SKM-1 treated with dmso at 0.1 percent for 144 hours (cell line): ENCODE data around the gene SLC24A4.

Source experiments
- DNase-seq: peaks from one replicate; lab custom pipeline; 2025; ENCODE audit not compliant: unreplicated experiment; lab: John Stamatoyannopoulos, UW

Gene SLC24A4

DNA sequence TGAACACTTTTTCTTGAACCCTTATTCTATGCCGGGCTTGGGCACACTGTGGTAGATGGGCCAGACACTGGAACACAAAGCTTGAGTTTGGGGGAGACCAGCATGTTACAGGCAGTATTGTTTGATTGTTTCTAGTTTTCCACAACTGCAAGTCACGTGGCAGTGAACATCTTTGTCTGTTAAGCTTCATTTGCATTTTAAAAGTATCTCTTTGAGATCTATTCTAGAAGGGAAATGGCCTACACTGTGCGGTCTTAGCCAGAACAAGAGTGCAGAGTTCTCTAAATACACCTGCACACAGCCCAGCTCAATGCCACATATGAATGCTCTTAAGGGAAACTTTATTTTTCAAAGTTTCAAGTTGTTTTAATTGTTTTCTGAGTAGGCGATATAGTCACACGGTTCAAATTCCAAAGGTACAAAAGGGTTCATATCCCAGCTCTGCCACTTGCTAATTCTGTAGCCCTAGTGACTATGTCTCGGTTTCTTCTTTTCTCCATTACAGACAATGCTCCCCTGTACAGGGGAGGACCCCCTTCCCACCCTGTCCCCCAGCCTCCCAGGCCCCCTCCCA is 215.5 kb downstream of the SLC24A4 start:
- no peak for DNase-seq

DNA sequence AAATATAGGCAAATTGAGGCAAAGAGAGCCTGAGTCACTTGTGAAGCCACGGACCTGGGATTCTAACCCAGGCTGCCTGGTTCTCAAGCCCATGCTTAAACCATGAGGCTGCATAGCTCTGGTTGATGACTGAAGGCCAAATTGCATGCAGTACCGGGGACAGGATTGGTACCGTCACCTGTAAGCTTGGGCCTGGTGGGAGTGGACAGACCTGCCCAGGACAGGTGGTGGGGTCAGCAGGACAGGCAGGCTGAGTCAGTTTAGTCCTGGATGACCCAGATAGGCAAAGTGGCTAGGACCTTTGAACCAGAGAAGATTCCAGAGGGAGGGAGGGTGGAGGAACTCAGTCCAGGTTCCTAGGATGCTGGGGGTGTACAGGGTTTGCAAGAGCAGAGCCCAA is 216.5 kb downstream of the SLC24A4 start:
- DNase-seq = no peak

DNA sequence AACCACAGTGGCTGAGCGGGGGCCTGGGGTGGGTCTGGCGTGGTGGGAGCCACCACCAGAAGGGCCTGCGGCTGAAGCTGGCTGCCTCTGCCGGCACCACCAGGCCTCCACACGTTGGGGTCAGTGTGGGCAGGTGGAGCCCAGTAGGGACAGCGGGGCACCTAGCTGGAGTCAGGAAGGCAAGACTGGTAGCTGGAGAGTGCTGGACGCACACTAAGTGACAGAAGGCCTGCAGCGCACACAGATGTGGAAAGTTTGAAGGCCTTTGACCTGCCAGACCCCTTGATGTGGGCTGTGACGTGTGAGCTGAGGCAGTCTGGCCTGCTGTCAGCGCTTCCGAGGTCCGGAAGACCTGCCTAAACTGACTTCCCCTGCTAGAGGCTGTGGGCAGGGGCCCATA is 216.9 kb downstream of the SLC24A4 start:
- no peak for DNase-seq

DNA sequence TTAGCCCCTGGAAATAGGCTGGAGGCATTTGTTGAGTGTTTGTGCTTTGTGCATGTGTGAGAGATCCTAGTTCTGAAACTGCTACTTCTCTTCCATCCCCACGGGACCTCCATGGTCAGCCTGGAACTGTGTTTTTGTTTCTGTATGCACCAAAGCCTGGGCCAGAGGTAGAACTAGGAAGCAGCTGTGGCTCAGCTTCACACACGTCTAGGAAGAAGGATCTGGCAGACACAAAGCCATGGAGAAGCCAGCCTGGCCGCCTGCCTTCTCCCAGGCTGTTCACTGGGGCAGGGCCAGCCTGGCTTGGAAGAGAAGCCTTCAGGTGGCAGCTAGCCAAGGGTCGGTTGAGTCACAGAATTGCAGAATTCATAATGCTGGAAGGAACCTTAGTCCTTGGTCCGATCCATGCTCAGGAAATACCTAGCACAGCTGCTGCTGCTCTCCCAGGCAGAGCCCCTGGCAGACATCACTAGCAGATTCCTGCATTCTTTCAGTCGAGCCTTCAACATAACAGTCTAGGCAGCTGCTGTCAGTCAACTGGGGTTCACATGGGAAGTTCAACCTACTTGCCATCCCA is 217.6 kb downstream of the SLC24A4 start:
- no peak for DNase-seq

DNA sequence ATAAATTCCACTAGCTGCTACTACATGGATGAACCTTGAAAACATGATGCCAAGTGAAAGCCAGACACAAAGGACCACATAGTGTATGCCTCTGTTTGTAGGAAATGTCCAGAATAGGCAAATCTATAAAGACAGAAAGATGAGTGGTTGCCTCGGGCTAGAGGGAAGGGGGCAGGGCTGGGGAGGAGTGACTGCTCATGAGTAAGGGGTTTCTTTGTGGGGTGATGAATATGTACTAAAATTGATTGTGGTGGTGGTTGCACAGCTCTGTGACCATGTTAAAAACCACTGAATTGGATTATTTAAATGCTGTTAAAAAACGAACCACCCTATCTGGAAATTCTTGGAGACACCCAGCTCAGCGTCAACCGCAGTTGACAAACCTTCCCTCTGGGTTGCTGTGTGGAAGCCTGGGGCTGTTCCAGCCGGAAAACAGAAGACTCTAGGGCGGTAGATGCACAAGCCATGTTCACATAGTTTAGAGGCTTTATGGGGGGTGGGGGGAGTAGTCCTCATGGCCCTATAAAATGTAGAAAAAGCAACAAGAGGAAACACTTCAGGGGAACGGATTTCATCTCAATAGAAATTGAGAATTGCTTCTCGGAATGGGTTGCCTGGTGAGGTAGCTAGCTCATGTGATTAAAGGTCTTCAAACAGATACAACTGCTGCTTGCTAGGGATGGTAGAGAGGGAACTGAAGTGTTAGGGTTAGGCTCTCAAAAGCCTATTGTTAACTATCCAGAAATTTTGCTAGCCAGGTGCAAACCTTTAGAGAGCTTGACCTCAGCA is 220.0 kb downstream of the SLC24A4 start:
- DNase-seq = no peak

DNA sequence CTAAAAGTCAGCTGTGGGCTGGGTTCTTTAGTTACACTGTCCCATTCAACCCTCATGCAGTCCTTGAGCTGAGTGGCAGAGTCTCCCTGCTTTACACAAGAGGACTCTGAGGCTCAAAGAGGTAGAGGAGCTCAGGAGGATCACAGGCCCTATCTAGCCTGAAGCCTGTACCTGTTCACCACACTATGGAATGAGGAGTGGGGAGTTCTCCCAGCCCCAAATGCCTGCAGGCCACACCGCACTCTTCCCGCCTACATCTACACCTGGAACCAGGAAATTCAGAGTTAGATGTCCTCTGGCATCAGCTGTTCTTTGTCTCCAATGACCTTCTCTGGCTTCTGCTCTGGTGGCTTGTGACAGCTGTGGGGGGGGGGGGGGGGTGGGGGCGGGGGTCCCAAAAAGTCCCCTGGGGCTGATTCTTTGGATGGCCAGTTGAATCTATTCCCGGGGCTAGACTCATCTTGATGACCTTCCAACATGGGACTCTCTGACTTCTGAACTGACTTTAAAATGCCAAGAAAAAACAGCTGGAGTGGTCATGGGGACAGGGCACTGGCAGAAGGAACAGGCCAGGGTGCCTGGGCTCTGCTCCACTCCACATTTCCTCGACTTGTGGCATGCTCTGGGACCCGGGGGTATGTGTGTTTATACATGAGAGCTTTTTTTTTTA is 221.2 kb downstream of the SLC24A4 start:
- DNase-seq = no peak

DNA sequence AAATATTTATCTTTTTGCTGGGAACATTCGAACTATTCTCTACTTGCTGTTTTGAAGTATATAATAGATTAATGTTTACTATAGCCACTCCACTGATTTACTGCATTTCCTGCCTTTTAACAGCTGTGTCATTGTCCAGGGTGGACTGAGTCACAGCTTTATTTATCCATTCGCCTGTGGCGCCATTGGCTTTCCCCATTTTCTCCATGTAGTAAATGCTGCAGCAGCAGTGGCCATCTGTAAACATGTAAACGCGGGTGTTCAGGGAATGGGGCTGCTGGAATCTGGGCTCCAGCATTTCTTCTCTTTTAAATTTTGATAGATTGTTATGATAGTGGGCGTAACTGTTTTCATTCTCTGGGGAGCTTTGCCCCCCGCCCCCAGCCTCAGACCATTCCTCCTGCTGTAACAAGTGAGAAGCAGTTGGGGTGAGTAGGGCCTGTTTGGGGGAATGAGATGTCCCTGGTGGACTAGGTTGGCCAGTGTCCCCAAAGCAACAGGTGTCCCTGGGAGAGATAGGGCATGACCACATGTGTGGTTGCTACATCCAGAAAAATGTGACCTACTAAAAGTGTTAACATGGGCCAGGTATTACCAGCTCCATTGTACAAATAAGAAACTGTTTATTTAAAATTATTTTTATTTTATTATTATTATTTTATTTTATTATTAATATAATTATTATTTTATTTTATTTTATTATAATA is 223.5 kb downstream of the SLC24A4 start:
- DNase-seq = no peak

DNA sequence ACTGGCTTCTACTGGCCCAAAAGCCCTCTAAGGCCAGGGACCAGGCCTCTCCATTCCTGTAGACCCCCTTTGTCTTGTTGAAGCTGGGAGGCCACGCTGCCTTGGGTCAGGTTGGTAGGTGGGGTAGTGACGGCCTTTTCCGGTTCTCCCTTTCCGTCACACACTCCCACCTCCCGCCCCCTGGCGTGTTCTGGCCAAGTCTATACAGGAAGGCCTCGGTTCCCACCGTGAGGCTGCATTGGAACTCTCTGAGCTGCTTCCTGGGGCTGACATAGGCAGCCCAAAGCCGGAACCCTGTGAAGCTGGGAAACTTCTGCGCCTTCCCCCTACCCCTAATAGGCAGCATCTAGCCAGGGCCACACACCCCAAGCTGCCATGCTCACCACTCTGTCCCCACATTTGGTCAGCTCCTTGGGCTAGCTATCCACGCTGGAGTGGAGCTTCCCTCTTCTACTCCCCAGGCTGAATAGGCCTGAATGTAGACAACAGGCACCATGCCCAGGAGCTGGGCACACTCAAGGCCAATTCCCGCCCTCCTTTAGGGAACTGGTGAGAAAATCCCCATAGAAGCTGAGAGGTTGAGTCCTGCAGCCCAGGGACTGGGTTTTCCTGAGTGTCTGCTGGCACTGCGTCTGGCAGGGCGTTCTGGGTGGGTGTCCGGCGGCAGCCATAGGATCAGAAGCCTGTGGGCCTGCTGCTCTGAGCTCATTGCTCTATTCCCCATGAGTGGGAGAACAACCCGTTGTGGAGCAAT is 226.3 kb downstream of the SLC24A4 start:
- no peak for DNase-seq

DNA sequence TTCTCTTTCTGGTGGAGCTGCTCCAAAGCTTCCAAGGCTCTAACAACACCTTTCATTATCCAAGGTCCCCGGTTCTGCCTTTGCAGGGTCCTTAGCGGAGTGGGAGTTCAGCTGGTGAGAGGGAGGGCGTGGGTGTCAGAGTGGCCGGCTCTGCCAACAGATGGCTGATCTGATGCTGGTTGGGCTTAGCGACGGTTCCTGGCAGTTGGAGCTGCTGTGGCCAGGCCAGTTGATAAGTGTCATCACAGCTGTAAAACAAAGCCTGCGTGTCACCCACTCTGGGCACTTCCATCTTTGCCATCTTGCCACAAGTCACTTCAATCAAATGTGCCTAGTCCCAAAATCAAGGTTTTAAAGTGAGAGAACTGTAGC is 226.9 kb downstream of the SLC24A4 start:
- no peak for DNase-seq
